Measurements from ENCODE around the gene HOXA11. TPM values are rescaled to one million over a fixed set of nuclear protein-coding genes. Genes with fewer than 3 reads are reported as not detected.

HOXA11 gene
- total RNA-seq = 1 to 10 TPM in 2 of 4 donors, under 1 TPM in 1, not detected in 1; 0.27 to 1.4 (median 1.0) TPM

DNA sequence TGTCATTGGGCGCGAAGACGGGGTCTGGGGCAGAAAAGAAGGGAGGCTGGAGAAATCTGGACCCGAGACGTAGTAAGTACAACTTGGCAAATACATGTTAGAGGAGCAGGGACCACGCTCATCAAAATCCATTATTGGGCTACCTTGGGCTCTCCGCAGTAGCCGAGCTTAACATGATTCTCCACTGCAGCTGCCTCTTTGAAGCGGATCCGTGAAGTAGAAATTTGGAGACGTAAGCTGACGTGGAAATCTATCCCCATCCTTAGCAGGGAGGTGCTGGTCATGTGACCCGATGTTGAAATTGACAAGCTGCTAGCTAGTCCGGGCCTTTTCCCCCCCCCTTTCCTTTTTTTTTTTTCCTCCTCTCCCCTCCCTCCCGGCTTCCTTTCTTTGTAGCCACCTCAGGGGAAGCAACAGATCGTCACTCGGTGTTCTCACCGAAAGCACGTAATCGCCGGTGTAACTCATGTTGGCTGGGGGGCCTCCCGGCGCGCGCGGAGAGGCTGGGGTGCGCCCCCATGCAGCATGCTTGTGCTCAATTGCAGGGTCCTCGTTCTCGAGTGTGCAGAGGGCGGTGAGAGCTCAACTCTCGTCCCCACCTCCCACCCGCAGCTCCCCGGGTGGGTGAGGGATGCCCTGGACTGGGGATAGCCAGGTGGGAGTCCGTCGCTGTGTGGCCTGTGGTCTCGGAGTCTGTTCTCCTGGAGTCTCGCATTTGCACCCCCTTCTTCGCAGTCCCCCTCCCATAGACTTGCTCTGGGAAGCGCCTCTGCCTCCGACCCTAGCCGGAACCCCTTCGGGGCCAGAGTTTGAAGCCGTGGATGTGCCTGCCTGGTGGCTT is at the start of gene HOXA11:
Gene HOXA11 (minus strand): TSS at position 220 of the 841 bp plus-strand sequence. CDS start 88 bp downstream, at position 132.
- H3K4me3 ChIP-seq (ENCODE audit: low read depth, poor library complexity, severe bottlenecking) = peak within 1 kb of the TSS; percentile 41
- no peak for TF ChIP-seq POLR2A (IDR thresholded peaks at IDR 0.05)
- TF ChIP-seq, protein P1, sequence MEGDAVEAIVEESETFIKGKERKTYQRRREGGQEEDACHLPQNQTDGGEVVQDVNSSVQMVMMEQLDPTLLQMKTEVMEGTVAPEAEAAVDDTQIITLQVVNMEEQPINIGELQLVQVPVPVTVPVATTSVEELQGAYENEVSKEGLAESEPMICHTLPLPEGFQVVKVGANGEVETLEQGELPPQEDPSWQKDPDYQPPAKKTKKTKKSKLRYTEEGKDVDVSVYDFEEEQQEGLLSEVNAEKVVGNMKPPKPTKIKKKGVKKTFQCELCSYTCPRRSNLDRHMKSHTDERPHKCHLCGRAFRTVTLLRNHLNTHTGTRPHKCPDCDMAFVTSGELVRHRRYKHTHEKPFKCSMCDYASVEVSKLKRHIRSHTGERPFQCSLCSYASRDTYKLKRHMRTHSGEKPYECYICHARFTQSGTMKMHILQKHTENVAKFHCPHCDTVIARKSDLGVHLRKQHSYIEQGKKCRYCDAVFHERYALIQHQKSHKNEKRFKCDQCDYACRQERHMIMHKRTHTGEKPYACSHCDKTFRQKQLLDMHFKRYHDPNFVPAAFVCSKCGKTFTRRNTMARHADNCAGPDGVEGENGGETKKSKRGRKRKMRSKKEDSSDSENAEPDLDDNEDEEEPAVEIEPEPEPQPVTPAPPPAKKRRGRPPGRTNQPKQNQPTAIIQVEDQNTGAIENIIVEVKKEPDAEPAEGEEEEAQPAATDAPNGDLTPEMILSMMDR (IDR thresholded peaks at IDR 0.05) = no peak
- WGBS, 2 donors = 17 to 18% methylated on average over 43 of the region's 43 CpGs
- intact Hi-C loops (cut with DNase I; ENCODE audit: low total_unique reads) = no loop called here
- DNase-seq (ENCODE audit: low spot score in 2 of 2) = peak; percentile 83 to 89

DNA sequence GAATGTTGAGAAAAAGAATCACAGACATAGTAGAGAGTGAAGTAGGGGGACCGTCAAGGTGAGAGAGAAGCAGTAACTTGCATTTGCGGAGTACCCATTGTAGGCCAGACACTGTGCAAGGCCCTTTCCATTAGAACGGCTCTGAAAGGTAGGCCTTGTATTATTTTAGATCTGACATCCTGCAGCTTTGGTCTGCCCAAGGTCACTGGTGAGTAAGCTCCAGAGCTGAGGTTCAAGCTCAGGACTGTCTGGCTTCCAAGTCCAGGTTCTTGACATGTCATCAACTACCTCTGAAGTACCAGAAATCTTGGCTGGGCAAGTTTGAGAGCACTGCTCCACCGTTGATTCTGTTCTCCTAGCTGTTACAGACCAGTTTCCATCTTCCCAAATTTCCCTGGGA is 44.4 kb upstream of the HOXA11 start:
- intact Hi-C loops (cut with DNase I; ENCODE audit: low total_unique reads) = no loop called here
- TF ChIP-seq POLR2A (IDR thresholded peaks at IDR 0.05) = no peak
- TF ChIP-seq, protein P1 (IDR thresholded peaks at IDR 0.05) = no peak
- peak in 1 of 2 donors; percentile 77 for DNase-seq (ENCODE audit: low spot score in 2 of 2)
- WGBS, 2 donors = 90 to 94% methylated on average over 4 of the region's 4 CpGs
- no peak overlapping the region for H3K4me3 ChIP-seq (ENCODE audit: low read depth, poor library complexity, severe bottlenecking)

DNA sequence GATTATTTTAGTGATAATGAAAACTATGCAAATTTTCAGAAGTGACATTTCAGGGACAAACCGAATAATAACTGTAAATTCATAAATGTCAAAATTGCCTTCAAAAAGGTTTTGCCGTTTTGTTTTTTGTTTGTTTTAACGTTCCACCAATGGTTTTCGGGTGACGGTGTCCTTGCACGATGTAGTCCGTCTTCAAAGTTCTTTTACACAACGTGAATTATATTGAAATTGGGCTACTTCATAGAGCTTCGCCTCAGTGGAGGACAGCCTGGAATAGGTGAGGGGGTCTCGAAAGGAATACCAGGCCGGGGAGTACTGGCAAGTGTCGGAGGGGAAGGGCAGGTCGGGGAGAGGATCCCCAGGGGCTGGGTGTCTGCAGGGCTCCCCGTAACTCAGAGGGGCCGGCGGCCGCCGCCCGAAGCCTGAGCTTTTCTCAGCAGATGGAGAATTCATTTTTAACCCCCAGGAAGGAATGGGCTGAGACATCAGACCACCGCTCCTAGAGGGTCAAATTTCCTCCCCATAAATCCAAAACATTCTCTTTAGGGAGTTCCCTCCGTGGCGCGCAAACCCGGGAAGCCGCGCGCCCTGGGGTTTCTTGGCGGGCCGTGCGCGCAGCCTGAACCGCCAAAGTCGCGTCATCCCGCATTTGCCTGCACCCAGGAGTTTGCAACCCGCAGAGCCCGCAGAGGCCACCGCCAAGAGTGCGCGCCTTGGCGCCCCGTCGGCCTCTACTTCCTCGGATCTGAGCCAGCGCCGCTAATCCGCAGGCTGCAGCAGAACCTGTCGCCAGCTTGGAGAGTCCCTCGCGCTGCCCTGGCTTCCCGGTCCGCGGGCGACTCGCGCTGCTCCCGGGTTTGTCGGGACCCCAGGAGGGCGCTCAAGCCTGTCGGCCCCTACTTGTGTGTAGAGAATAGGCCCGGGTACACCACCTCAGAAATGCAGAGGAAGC is 40.2 kb upstream of the HOXA11 start:
- intact Hi-C loops (cut with DNase I; ENCODE audit: low total_unique reads) = no loop called here
- H3K4me3 ChIP-seq (ENCODE audit: low read depth, poor library complexity, severe bottlenecking) = no peak overlapping the region
- peak in 1 of 2 donors; percentile 84 for DNase-seq (ENCODE audit: low spot score in 2 of 2)
- WGBS, 2 donors = 17 to 18% methylated on average over 45 to 51 of the region's 61 CpGs
- TF ChIP-seq POLR2A (IDR thresholded peaks at IDR 0.05) = no peak
- TF ChIP-seq, protein P1 (IDR thresholded peaks at IDR 0.05) = no peak

DNA sequence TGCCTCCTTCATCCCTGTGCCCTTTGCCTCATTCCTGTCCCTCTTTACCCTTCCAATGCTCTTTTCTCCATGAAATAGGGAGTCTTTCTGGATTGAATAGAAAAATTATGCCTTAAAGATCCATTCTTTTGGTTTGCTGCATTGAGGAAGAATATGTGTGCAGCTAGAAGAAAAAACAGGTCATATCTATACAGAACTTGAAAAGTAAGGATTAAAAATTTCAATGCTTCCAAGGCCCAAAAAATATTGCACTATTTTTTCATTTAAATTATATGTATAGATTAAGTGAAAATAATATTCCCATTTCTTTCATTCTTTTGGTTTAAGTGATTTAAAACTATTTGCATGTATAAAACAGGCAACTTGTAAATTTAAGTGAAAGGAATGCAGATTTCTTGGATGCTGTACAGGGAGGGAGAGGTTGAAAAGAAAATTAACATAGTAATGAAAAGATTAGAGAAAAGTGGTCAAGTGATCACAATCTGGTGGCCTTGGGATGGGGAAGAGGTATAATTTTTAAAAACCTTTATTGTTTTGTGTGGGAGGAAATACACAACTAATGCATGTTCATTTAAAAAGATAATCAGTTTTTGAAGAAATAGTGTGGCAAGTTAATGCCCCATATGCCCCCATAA is 39.0 kb upstream of the HOXA11 start:
- intact Hi-C loops (cut with DNase I; ENCODE audit: low total_unique reads) = no loop called here
- TF ChIP-seq, protein P1 (IDR thresholded peaks at IDR 0.05) = no peak
- TF ChIP-seq POLR2A (IDR thresholded peaks at IDR 0.05) = no peak
- DNase-seq (ENCODE audit: low spot score in 2 of 2) = no peak
- no peak overlapping the region for H3K4me3 ChIP-seq (ENCODE audit: low read depth, poor library complexity, severe bottlenecking)

DNA sequence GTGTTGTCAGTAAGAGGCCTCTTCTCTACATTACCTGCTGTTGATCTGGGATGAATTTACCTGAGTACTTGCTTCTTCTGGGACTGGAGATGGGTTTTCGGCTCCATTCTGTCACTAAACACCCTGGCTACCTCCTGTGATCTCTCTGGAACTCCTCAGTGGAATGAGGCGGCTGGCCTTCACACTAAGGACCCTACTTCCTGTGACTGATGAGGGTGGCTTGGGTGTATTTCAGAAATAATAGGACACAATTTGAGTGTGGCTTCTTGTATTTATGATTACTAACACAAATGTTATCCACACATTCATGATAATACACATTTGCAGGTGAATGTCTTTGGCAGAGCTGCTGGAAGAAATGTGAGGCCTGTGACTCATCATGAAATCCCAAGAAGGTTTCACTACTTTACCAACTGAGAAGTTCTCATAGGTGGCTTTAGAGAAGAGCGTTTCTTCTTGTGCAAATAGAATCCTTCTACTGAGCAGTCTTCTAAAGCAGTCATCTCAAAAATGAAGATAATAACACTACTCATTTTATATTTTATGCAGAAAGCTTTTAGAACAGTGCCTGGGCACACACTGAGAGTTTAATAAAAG is 36.3 kb upstream of the HOXA11 start:
- WGBS, 2 donors = 91 to 97% methylated on average over 3 of the region's 3 CpGs
- TF ChIP-seq POLR2A (IDR thresholded peaks at IDR 0.05) = no peak
- TF ChIP-seq, protein P1 (IDR thresholded peaks at IDR 0.05) = no peak
- H3K4me3 ChIP-seq (ENCODE audit: low read depth, poor library complexity, severe bottlenecking) = no peak overlapping the region
- intact Hi-C loops (cut with DNase I; ENCODE audit: low total_unique reads) = no loop called here
- peak in 1 of 2 donors; percentile 13 for DNase-seq (ENCODE audit: low spot score in 2 of 2)
